ENCODE measurements around the gene RBM47. TPM values are rescaled to one million over a fixed set of nuclear protein-coding genes. Genes with fewer than 3 reads are reported as not detected.
A peak's percentile ranks its signal among the peaks of the same experiment; 100 is the strongest.

Gene RBM47
- total RNA-seq, 6 donors from 2014 or later: 111 to 448 (median 149) TPM

GRCh38 chr4:40458109-40458508, 171.6 kb downstream of the RBM47 start:
- ATAC-seq (ENCODE audit: low FRiP score in 2 of 2) (no peak), DNase-seq (no peak)
- WGBS, 2 donors: 86 to 94% methylated on average over 1 of the region's 1 CpG
- no peaks in the 10 kb centered on the region for H3K9me3 ChIP-seq
- peaks cover 3 to 38% (median 7%) of the 10 kb centered on the region in 4 donors for H3K4me1 ChIP-seq
- H3K4me3 ChIP-seq: no peak overlapping the region
- TF ChIP-seq POLR2A (IDR thresholded peaks at IDR 0.05) (no peak), EP300 (IDR thresholded peaks at IDR 0.05) (no peak), POLR2AphosphoS5 (IDR thresholded peaks at IDR 0.05) (no peak), CTCF (IDR thresholded peaks at IDR 0.05) (no peak)
- H3K27me3 ChIP-seq: no peaks in the 10 kb centered on the region
- H3K36me3 ChIP-seq: no peaks in the 10 kb centered on the region
- peak overlapping the region in 2 of 4 donors; percentile 16 to 30 for H3K27ac ChIP-seq

- H3K9me3 ChIP-seq: no peaks in the 10 kb centered on the region
- TF ChIP-seq CTCF (IDR thresholded peaks at IDR 0.05) (no peak), POLR2AphosphoS5 (IDR thresholded peaks at IDR 0.05) (no peak), EP300 (IDR thresholded peaks at IDR 0.05) (no peak), POLR2A (IDR thresholded peaks at IDR 0.05) (no peak)
- peak in 1 of 2 donors; percentile 77 for DNase-seq
- H3K4me3 ChIP-seq: no peak overlapping the region
- H3K36me3 ChIP-seq: no peaks in the 10 kb centered on the region
- WGBS, 2 donors: 67 to 81% methylated on average over 5 of the region's 5 CpGs
- ATAC-seq (ENCODE audit: low FRiP score in 2 of 2): peak in 1 of 2 donors; percentile 63
- H3K4me1 ChIP-seq: peaks cover 3 to 41% (median 10%) of the 10 kb centered on the region in 4 donors
- H3K27ac ChIP-seq: peak overlapping the region in 2 of 4 donors; percentile 18 to 55
- H3K27me3 ChIP-seq: no peaks in the 10 kb centered on the region
Measured at GRCh38 chr4:40455340-40455902, 174.2 kb downstream of the RBM47 start.

- WGBS, 2 donors: 73 to 74% methylated on average over 2 of the region's 2 CpGs
- Histone ChIP-seq H3K27ac (peak overlapping the region in 1 of 4 donors; percentile 18), H3K4me1 (peaks cover 3 to 39% (median 10%) of the 10 kb centered on the region in 4 donors), H3K27me3 (no peaks in the 10 kb centered on the region), H3K4me3 (no peak overlapping the region), H3K9me3 (no peaks in the 10 kb centered on the region), H3K36me3 (peaks cover 0 to 5% (median 0%) of the 10 kb centered on the region in 4 donors)
- TF ChIP-seq POLR2A (IDR thresholded peaks at IDR 0.05) (no peak), CTCF (IDR thresholded peaks at IDR 0.05) (no peak), POLR2AphosphoS5 (IDR thresholded peaks at IDR 0.05) (no peak), EP300 (IDR thresholded peaks at IDR 0.05) (no peak)
- no peak for ATAC-seq (ENCODE audit: low FRiP score in 2 of 2)
- no peak for DNase-seq
Measured at GRCh38 chr4:40454816-40455215, 174.8 kb downstream of the RBM47 start.

- H3K36me3 ChIP-seq: peaks cover 0 to 6% (median 0%) of the 10 kb centered on the region in 4 donors
- DNase-seq: no peak
- no peak overlapping the region for H3K4me3 ChIP-seq
- no peak overlapping the region for H3K27ac ChIP-seq
- TF ChIP-seq POLR2A (IDR thresholded peaks at IDR 0.05) (no peak), EP300 (IDR thresholded peaks at IDR 0.05) (no peak), POLR2AphosphoS5 (IDR thresholded peaks at IDR 0.05) (no peak), CTCF (IDR thresholded peaks at IDR 0.05) (no peak)
- ATAC-seq (ENCODE audit: low FRiP score in 2 of 2): no peak
- H3K27me3 ChIP-seq: no peaks in the 10 kb centered on the region
- no peaks in the 10 kb centered on the region for H3K9me3 ChIP-seq
- peaks cover 3 to 34% (median 10%) of the 10 kb centered on the region in 4 donors for H3K4me1 ChIP-seq
- 79 to 81% methylated on average over 6 of the region's 6 CpGs for WGBS, 2 donors
Measured at GRCh38 chr4:40453912-40454311, 175.8 kb downstream of the RBM47 start.

- no peaks in the 10 kb centered on the region for H3K9me3 ChIP-seq
- H3K27ac ChIP-seq: peak overlapping the region in 2 of 4 donors; percentile 33 to 49
- no peaks in the 10 kb centered on the region for H3K27me3 ChIP-seq
- 49 to 56% methylated on average over 4 of the region's 4 CpGs for WGBS, 2 donors
- peaks cover 0 to 29% (median 8%) of the 10 kb centered on the region in 4 donors for H3K4me1 ChIP-seq
- H3K36me3 ChIP-seq: peaks cover 0 to 6% (median 0%) of the 10 kb centered on the region in 4 donors
- TF ChIP-seq POLR2AphosphoS5 (IDR thresholded peaks at IDR 0.05) (no peak), EP300 (IDR thresholded peaks at IDR 0.05) (no peak), CTCF (IDR thresholded peaks at IDR 0.05) (no peak), POLR2A (IDR thresholded peaks at IDR 0.05) (no peak)
- peak in 1 of 2 donors; percentile 68 for DNase-seq
- no peak overlapping the region for H3K4me3 ChIP-seq
- no peak for ATAC-seq (ENCODE audit: low FRiP score in 2 of 2)
Measured at GRCh38 chr4:40448875-40449274, 180.8 kb downstream of the RBM47 start.
